IPS DF 19.7 (cell line): Measurements from ENCODE around the gene SLAMF7.

Experiments
- DNase-seq: peaks from one replicate; pipeline ENCODE4 v3.0.0-alpha.2; 2013; ENCODE audit warnings: low read depth, low spot score

SLAMF7 gene

GRCh38 chr1:160800645-160801408 lies 61.8 kb downstream of the SLAMF7 start:
- no peak for DNase-seq

GRCh38 chr1:160801836-160802580 lies 63.0 kb downstream of the SLAMF7 start:
- no peak for DNase-seq
